Neural crest cell (in vitro differentiated cells): ENCODE results near the gene FICD. TPM values are rescaled to one million over a fixed set of nuclear protein-coding genes. Genes with fewer than 3 reads are reported as not detected.

Source experiments
- DNase-seq: peaks from one replicate; pipeline ENCODE4 v3.0.0; 2021; ENCODE audit warnings: low read depth, mixed read lengths, low spot score
- H3K27ac Mint-ChIP-seq: one replicate; pipeline ENCODE4 v1.8.0; 2021; ENCODE audit warnings: mild to moderate bottlenecking, mixed read lengths; ENCODE audit not compliant: unreplicated experiment
- H3K27me3 Mint-ChIP-seq: 2 replicates; pipeline ENCODE4 v1.8.0; 2021; ENCODE audit warnings: low read depth, mild to moderate bottlenecking, mixed read lengths
- H3K36me3 Mint-ChIP-seq: 2 replicates; pipeline ENCODE4 v1.8.0; 2021; ENCODE audit warnings: low read depth, mild to moderate bottlenecking, mixed read lengths
- H3K4me1 Mint-ChIP-seq: 2 replicates; pipeline ENCODE4 v1.8.0; 2021; ENCODE audit warnings: mixed read lengths
- H3K4me3 Mint-ChIP-seq: one replicate; pipeline ENCODE4 v1.8.0; 2021; ENCODE audit warnings: mild to moderate bottlenecking, mixed read lengths
- H3K9me3 Mint-ChIP-seq: 2 replicates; pipeline ENCODE4 v1.8.0; 2021; ENCODE audit warnings: mixed read lengths
- total RNA-seq: library from RNA; stranded (reverse); gene quantifications from 2 replicates; pipeline ENCODE4 v1.2.1, GENCODE V29; 2021
- TF ChIP-seq, protein P1 (sequence below): fragments of 200-600 bp; sonication (generic); conservative IDR thresholded peaks from 2 replicates; pipeline ENCODE4 v1.5.0; 2021; ENCODE audit warnings: antibody characterized with exemption, mild to moderate bottlenecking

FICD gene
- total RNA-seq, 1 donor from 2014 or later = 2.9 TPM

GRCh38 chr12:108519558-108519957, 4.5 kb downstream of the FICD start:
- no peak overlapping the region for H3K27ac Mint-ChIP-seq

GRCh38 chr12:108523365-108523764, 8.3 kb downstream of the FICD start:
- no peak for DNase-seq
- TF ChIP-seq, protein P1, sequence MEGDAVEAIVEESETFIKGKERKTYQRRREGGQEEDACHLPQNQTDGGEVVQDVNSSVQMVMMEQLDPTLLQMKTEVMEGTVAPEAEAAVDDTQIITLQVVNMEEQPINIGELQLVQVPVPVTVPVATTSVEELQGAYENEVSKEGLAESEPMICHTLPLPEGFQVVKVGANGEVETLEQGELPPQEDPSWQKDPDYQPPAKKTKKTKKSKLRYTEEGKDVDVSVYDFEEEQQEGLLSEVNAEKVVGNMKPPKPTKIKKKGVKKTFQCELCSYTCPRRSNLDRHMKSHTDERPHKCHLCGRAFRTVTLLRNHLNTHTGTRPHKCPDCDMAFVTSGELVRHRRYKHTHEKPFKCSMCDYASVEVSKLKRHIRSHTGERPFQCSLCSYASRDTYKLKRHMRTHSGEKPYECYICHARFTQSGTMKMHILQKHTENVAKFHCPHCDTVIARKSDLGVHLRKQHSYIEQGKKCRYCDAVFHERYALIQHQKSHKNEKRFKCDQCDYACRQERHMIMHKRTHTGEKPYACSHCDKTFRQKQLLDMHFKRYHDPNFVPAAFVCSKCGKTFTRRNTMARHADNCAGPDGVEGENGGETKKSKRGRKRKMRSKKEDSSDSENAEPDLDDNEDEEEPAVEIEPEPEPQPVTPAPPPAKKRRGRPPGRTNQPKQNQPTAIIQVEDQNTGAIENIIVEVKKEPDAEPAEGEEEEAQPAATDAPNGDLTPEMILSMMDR = no peak
- Mint-ChIP-seq H3K4me3 (no peak overlapping the region), H3K4me1 (peaks cover 12% of the 10 kb centered on the region), H3K9me3 (no peaks in the 10 kb centered on the region), H3K27me3 (peaks cover 15% of the 10 kb centered on the region), H3K36me3 (peaks cover 41% of the 10 kb centered on the region), H3K27ac (no peak overlapping the region)

More at GRCh38 chr12:108519558-108519957, 4.5 kb downstream of the FICD start:
- Mint-ChIP-seq H3K4me1 (peaks cover 20% of the 10 kb centered on the region), H3K9me3 (no peaks in the 10 kb centered on the region), H3K27me3 (peaks cover 9% of the 10 kb centered on the region), H3K36me3 (peaks cover 24% of the 10 kb centered on the region), H3K4me3 (peak overlapping the region; percentile 41)
- TF ChIP-seq, protein P1 = no peak
- DNase-seq = no peak

DNA sequence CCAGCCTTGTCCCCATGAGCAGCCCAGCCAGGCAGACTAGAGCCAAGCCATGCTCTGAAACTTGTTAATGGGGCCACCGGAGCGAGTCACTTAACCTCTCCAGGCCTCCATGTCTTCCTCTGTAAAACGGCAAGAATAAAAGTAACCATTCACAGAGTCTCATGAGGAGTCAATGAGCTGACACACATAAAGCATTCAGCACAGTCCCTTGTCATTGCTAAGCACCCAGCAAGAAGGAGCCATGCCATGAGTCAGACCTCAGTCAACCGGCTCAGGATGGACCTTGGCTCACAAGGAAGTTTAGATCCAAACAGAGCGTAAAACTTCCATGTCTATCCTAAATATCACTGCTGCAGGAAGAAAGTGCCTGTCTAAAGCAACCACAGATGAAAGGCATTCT, 10.6 kb downstream of the FICD start:
- H3K36me3 Mint-ChIP-seq = peaks cover 48% of the 10 kb centered on the region
- no peak for DNase-seq
- peaks cover 21% of the 10 kb centered on the region for H3K27me3 Mint-ChIP-seq
- TF ChIP-seq, protein P1 = no peak
- H3K27ac Mint-ChIP-seq = no peak overlapping the region
- H3K9me3 Mint-ChIP-seq = no peaks in the 10 kb centered on the region
- peaks cover 12% of the 10 kb centered on the region for H3K4me1 Mint-ChIP-seq
- no peak overlapping the region for H3K4me3 Mint-ChIP-seq

DNA sequence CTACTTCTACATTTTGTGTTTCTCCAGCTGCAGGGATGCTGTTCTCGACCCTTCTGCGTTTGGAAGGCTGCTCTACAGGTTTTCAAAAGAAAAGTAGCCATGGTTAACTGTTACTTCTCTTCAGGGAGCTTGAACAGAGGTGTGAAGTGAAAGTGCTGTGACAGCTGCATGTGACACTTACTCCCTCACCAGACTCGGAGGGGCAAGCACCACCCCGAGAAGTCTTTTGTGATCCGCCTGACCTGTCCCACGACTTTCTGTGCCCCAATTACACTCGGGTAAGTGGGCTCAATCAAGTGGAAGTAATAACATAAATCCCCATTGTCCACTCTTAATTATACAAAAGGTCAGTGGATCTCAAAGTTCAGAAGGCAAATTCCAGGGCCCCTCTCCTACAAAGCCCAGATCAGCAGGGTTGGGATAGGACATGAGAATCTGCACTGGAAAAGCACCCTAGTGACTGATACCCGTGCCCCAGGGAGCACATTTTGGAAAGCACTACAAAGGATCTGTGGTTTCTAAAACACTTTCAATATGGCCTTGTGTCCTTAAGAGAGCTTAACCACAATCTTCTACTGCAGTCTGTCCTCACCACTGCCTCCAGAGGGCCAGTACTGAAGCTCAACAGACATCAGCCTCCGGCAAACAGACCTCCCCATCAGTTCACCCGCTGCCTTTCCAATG, 11.5 kb downstream of the FICD start:
- TF ChIP-seq, protein P1 = no peak
- H3K36me3 Mint-ChIP-seq = peaks cover 52% of the 10 kb centered on the region
- no peak for DNase-seq
- H3K27ac Mint-ChIP-seq = peak overlapping the region; percentile 23
- peak overlapping the region; percentile 51 for H3K4me3 Mint-ChIP-seq
- H3K4me1 Mint-ChIP-seq = peaks cover 12% of the 10 kb centered on the region
- H3K27me3 Mint-ChIP-seq = peaks cover 24% of the 10 kb centered on the region
- H3K9me3 Mint-ChIP-seq = no peaks in the 10 kb centered on the region

DNA sequence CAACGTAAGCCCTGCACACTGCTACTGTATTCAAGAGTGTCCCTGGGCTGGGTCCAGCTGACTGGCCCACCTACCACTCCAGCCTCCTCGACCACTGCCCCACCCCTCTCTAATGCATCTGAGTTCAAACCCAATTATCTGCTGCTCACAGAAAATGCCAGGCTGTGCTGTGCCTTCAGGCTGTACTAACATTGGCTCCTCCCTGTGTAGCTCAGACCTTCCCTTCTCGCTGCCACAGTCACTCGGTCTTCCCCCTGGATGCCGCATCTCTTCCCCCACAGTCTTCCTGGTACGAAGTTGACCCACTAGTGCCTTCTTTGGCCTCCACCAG, 12.1 kb downstream of the FICD start:
- Mint-ChIP-seq H3K36me3 (peaks cover 50% of the 10 kb centered on the region), H3K9me3 (no peaks in the 10 kb centered on the region), H3K4me1 (peaks cover 12% of the 10 kb centered on the region), H3K27me3 (peaks cover 24% of the 10 kb centered on the region), H3K4me3 (peak overlapping the region; percentile 51), H3K27ac (peak overlapping the region; percentile 23)
- TF ChIP-seq, protein P1 = no peak
- DNase-seq = no peak
